ENCODE results near the gene FGD5.

The FGD5 gene, protein sequence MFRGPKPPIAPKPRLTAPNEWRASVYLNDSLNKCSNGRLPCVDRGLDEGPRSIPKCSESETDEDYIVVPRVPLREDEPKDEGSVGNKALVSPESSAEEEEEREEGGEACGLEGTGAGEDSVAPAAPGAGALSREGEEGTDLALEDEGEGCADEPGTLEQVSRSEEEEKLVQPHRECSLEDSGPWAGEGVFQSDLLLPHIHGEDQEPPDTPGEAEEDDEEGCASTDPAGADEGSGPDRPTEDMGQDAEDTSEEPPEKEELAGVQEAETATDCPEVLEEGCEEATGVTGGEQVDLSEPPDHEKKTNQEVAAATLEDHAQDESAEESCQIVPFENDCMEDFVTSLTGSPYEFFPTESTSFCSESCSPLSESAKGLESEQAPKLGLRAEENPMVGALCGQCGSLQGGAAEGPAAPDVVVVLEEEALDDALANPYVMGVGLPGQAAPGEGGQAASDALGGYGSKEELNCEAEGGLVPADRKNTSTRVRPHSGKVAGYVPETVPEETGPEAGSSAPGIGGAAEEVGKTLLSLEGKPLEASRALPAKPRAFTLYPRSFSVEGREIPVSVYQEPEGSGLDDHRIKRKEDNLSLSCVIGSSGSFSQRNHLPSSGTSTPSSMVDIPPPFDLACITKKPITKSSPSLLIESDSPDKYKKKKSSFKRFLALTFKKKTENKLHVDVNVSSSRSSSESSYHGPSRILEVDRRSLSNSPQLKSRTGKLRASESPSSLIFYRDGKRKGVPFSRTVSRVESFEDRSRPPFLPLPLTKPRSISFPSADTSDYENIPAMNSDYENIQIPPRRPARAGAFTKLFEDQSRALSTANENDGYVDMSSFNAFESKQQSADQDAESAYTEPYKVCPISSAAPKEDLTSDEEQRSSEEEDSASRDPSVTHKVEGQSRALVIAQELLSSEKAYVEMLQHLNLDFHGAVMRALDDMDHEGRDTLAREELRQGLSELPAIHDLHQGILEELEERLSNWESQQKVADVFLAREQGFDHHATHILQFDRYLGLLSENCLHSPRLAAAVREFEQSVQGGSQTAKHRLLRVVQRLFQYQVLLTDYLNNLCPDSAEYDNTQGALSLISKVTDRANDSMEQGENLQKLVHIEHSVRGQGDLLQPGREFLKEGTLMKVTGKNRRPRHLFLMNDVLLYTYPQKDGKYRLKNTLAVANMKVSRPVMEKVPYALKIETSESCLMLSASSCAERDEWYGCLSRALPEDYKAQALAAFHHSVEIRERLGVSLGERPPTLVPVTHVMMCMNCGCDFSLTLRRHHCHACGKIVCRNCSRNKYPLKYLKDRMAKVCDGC (N-terminal part only)

DNA sequence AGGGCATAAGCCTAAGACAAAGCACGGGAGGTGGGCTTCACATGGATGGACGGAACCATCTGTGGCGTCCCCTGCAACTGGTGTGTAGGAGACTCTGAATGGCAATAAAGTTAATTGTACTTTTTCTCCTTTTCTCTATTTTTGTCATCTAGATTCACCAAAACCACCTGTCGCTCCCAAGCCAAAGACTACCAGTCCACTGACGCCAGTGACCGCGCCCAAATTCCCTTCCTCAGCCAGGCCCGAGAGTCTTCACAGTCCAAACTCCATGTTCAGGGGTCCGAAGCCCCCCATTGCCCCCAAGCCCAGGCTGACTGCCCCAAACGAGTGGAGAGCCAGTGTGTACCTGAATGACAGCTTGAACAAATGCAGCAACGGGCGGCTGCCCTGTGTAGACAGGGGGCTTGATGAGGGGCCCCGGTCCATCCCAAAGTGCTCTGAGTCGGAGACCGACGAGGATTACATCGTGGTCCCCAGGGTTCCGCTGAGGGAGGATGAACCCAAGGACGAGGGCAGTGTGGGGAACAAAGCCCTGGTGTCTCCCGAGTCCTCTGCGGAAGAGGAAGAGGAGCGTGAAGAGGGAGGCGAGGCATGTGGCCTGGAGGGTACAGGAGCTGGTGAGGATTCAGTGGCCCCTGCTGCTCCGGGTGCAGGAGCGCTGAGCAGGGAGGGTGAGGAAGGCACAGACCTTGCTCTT lies at the start of gene FGD5:
Gene FGD5, plus strand, starts transcription at position 159 of the 697 bp plus-strand sequence. Its CDS starts 110 bp downstream, at position 269.
- DNase-seq (ENCODE audit: low read depth in 1 of 2, low spot score in 1 of 2) = no peak

DNA sequence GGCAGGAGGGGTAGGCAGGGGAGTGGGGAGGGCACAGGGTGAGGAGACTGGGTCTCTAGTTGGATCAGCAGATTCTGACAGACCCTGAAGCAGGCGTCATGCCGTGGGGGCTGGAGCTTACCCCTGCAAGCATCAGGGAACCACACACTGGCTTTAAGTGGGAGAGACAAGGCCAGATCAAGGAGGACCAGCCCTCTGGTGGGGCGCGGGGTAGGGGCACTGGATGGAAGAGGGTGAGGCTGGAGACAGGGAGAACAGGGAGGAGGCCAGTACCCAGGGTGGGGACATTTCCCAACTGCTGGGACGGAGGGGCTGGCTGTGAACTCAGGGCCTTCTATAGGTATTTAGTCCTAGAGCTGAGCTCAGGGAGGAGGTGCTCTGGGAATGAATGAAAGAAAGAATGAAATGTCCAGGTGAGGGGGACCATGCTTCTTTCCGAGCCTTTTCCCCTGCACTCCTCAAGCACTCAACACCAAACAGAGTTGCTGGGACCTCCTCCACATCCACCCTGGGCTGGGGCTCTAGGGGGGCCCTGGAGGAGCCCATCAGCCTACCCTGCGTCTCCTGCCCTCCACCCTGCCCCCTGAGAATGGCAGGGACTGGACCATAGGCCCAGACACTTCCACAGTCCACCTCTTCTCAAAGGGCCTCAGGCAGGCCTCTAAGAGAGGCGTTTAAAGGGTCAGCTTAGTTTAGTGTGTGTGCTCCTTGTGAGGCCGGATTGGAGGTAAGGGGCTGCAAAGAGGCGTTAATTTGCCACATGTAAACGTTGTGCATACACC lies 49.0 kb upstream of the FGD5 start:
- DNase-seq (ENCODE audit: low read depth in 1 of 2, low spot score in 1 of 2) = no peak

DNA sequence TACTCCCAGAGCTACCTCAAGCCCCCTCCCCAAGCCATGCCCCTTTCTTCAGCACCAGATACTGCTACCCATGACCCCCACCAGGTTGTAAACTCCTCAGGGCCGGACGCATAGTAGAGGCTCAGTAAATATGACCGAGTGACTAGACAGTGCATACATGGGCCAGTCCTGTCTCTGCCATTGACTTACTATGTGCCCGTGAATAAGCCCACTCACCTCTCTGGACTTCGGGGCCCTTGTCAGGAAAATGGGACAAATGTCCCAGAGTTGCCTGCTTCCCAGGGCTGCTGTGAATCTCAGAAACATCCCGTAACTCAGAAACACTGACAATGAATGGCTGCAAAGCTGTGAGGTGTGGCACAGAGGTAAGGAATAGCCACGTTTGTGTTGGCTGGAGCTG lies 48.2 kb upstream of the FGD5 start:
- DNase-seq (ENCODE audit: low read depth in 1 of 2, low spot score in 1 of 2) = no peak

DNA sequence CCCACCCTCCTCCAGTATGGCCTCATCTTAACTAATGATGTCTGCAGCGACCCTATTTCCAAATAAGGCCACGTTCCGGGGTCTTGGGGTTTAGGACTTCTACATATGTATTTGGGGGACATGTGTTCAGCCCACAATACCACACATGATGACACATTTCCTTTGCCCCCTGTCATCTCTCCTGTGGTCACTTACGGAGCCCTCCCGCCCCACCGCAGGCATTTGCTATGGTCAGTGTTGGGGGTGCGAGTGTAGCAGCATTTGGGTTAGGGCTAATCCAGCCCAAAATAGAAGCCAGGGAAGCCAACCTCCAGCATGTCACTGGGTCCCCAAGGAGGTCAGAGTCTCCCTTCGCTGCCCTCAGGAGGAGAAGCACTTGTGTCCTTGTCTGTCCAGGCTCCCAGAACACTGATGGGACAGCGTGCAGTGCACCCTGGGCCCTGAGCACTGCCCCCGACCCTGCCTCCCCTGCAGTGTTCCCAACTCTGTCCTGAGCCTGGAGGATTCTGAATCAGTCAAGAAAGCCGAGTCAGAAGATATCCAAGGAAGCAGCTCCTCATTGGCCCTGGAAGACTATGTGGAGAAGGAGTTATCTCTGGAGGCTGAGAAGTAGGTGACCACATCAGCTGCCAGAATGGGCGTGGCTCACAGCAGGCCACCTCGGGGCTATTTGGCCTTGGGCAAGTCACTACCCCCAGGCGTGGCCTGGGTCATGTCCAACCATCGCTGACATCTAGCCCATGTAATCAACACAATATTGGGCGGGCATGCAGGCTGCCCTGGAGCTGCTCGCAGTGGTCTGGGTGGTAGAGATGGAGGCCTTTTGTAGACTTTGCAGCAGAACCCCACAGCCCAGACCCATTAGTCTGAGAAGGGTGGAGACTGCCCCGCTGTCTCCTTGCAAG lies 46.9 kb upstream of the FGD5 start:
- DNase-seq (ENCODE audit: low read depth in 1 of 2, low spot score in 1 of 2) = no peak

DNA sequence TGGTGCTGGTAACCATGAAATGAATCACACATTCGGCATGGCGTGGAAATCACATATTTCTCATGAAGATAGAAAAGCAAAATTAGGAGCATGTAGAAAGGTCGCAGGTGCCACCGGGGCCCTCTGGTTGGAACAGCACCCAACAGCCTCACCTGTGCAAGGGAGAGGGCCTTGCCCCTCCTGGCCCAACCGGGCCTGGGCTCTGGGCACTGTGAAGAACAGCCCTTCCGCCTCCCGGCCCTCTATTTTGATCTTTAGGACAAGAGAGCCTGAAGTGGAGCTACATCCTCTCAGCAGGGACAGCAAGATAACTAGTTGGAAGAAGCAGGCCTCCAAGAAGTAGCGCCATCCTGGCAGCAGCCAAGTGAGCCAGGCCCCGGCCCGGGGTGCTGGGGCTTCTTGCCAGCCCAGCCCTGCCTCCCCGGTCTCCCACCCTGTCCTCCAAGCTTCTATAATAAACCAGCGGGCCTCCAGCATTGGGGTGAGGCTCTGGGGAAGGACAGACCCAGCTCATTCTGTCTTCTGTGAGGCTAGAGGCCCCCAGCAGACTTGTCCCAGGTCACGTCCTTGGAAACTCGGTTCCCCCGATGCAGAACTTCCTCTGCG lies 46.1 kb upstream of the FGD5 start:
- DNase-seq (ENCODE audit: low read depth in 1 of 2, low spot score in 1 of 2) = no peak

DNA sequence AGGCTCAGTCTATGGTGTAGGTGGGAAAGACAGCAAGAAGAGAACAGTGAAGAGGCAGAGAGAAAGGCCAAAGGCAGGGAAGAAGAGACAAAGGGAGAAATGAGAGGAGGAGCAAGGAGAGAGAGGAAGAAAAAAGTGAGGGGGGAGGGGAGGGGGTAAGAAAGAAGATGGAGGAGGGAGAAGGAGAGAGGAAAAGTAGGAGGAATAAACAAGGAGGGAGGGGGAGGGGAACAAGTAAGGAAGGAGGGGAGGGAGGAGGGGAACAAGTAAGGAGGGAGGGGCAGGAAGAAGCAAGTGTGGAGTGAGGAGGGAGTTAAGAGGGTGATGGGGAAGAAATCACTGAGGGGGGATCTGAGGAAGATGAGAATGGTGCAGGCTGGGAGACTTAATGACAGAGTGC lies 45.5 kb upstream of the FGD5 start:
- no peak for DNase-seq (ENCODE audit: low read depth in 1 of 2, low spot score in 1 of 2)

DNA sequence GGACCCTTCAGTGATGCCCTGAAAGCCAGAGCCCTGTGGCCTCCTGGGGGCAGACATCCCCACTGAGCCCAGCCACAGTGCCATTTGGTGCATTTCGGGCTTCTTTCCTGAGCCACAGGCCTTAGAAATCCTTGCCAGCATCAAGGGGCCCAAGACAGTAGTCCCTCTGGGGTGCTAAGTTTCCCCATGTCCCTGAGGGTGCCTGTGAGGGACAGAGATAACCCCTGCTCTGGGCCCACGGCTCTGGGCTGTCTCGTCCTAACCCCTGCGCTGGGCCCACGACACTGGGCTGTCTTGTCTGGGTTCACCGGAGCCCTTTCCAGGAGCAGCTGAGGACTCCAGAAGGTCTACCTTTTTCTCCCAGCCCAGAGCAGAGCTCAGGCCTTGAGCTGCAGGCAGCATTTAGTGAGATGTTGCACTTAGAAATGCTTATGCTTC lies 45.1 kb upstream of the FGD5 start:
- DNase-seq (ENCODE audit: low read depth in 1 of 2, low spot score in 1 of 2) = no peak

DNA sequence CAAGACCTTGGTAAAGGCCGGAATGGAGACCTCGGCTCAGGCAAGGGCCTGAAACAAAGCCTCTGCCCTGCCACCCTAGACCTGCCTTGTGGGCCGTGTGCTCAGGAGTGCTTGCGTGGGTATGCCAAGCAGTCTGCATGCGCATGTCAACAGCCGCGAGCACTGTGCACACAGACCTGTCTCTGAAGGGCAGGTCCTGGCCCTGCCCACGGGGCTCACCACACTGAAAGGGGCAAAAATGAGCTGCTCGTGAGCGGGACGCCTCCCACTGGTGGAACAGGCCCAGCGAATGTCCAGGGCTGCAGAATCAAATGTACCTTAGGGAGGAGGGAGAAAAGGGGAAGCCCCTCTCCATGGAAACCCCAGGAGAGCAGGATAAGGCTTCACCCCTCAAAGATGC lies 44.3 kb upstream of the FGD5 start:
- DNase-seq (ENCODE audit: low read depth in 1 of 2, low spot score in 1 of 2) = no peak

DNA sequence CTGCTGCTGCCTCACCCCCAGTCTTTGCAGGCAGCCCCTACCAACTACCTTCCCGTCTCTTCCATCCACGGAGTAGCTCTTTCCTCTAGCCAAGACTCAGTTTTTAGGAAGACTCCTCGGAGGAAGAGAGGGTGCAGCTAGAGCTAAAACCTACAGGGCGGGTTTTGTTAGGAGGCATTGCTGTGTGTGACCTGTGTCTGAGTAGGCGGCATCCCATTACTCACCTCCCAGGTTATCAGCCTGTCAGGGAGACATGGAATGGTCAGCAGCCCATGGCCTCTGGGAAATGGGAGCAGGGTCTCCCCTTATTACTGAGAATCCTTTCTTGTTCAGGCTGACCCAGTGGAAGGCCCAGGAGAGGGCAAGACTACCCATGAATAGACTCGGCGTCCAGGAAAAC lies 43.8 kb upstream of the FGD5 start:
- no peak for DNase-seq (ENCODE audit: low read depth in 1 of 2, low spot score in 1 of 2)

DNA sequence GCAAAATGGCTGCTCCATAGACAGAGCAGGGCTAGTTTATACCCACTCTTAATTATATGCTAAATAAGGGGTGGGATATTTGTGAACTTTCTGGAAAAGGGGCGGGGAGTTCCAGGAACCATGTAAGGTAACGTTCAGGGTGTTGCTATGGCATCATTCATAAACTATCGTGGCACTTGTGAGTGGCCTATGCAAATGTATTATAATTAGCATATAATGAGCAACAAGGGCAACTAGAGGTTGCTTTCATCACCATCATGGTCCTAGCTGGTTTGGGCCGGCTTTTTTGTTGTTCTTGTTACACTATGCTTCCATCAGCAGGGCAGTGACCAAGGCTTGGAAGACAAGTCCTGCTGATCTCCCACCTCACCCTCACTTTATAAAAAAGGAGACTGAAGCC lies 43.2 kb upstream of the FGD5 start:
- no peak for DNase-seq (ENCODE audit: low read depth in 1 of 2, low spot score in 1 of 2)

DNA sequence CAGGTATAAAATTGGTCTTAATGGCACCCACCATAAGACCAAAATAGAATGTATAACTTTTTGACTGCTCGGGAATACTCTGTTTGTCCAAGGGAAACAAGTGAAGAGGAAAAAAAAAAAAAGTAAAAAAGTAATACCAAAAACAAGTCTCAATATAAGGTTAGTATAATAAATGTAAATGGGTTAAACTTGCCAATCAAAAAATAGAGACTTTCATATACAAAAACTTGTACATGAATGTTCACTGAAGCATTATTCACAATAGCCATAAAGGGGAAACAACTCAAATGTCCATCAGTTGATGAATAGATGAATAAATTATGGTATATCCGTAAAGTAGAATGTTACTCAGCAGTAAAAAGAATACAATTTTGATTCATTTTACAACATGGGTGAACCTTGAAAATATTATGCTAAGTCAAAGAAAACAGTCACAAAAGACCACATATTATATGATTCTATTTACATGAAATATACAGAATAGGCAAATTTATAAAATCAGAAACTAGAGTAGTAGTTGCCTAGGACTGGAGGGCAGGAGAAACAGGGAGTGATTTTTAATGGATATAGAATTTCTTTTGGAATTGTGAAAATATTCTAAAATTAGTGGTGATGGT lies 39.6 kb upstream of the FGD5 start:
- DNase-seq (ENCODE audit: low read depth in 1 of 2, low spot score in 1 of 2) = no peak

DNA sequence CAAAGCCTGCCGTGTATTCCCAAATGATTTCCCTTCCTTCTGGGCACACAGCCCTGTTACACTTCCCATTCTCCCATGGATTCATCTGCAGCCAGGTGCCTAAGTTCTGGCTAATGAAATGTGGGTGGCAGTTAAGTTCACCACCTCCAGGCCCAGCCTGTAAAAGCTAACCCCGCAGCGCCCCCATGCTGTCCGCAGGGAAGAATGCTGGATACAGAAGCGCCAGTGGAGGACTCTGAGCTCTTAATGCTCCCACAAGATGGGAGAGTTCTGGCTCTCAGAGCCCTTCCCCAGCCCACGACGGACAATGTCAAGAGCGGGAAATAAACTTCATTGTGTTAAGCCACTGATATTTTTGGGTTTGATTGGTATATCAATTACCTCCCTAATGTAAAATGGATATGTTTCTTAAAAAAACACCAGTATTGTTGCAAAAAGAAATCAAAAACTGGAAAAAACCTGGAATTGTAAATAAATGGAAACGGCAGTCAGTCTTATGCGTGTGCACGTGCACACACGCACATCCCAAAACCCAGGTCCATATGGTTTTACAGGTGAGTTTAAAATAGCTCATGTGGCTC lies 37.7 kb upstream of the FGD5 start:
- no peak for DNase-seq (ENCODE audit: low read depth in 1 of 2, low spot score in 1 of 2)

DNA sequence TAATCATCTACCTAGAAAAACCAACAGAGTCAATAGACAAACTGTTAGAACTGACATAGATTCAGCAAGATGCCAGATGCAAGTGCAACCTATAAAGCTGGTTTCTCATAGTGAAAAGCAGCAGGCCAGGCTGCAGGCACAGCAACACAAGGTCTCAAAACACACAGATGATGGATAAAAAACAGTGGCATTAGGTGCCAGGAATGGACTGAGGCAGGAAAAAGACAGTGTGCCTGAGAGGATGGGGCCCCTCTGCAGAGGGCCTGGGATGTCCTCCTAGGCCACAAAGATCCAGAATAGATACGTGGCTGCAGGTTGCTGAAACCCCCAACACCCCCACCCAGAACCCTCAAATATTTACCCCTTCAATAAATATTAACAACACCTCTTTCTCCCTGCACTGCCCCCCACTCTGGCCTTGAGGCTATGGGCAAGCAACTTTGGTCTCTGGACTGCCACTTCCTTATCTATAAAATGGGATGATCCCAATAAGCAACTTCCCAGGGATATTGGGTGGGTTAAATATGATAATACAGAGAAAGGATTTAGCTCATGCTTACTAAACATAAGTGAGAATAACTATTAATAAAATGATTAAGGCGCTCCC lies 35.2 kb upstream of the FGD5 start:
- DNase-seq (ENCODE audit: low read depth in 1 of 2, low spot score in 1 of 2) = no peak

DNA sequence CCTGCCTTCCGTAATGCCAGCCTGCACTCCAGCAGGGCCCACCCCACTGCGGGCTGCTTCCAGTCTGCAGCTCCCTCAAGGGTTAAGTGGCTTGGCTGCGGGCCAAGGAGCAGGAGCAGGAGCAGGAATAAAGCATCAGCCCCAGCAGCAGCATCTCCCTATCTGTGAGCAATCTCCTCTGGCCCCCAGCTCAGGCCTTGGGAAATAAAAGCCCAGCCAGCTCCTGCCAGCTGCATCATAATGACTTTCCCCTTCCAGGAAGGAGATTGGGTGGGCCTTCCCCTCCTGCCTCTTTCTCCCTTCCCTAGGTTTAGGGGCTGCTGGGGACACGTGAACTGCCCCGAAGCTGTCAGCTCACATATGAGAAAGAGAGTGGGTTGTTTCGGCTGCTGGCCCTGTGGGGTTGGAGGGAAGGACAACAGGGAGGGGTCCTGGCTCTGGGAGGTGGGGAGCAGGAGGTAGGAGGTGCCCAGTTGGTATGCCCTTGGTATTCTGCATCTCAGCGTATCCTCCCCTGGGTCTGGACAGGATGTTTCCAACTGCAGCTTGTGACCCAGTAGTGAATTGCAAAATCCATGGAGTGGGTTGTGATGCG lies 34.6 kb upstream of the FGD5 start:
- no peak for DNase-seq (ENCODE audit: low read depth in 1 of 2, low spot score in 1 of 2)

DNA sequence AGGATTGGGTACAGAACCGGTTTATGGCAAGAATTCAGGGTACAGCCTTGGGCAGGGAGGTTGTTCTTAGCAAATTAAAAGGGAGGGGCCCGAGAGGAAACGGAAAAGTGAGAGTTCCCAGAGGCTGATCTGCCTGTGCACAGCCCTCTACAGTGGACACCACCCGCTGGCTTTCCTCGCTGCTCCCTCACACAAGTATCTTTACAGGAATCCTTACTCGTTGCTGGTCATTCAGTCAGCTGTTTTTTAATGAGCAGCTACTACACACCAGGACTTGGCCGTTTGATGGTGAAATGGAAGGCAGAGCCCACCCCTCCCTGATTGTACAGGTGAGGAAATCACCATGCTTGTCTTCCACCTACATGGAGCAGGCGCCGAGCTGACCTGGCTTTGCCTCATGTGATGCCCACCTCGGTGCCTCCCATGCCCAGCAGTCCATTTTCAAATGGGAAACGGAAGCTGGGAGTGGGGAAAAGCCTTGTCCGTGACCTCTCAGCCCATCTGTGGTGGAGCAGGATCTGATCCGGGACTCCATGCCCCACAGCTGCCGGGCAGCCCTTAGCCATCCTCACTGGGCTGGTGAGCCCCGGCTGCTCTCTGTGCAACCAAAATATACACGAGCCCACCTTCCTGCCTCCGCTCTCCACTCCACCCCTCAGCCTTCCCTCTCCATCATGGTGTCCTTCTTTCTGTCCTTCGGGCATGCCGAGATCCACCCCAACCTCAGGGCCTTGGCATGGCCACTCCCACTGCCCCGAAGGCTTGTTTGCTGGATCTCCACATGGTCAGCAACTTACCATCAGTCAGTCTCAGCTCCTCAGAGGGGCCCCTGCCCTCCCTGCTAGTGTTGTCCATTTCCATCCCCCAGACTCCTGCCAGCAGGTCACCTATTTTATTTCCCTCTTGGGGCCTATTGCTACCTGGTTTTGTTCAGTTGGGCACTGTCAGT lies 33.3 kb upstream of the FGD5 start:
- DNase-seq (ENCODE audit: low read depth in 1 of 2, low spot score in 1 of 2) = no peak

DNA sequence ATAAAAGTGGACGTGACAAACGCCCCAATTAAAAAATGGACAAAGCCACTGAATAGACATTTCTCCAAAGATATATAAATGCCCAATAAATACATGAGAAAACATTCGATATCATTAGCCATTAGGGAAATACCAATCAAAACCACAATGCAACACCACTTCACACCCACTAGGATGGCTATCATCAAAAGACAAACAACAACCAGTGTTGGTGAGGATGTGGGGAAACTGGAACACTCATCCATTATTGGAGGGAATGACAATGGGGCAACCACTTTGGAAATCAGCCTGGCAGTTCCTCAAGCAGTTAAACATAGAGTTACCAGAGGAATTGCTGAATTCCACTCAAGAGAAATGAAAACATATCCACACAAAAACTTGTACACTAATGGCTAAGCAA lies 32.4 kb upstream of the FGD5 start:
- DNase-seq (ENCODE audit: low read depth in 1 of 2, low spot score in 1 of 2) = no peak

Measured in activated T-helper 1 cell treated with anti-CD3 and anti-CD28 coated beads, Interleukin-2, amount 50 U/mL, for 16 hours (primary cell).